ENCODE measurements around the gene HK2.

Gene HK2

DNA sequence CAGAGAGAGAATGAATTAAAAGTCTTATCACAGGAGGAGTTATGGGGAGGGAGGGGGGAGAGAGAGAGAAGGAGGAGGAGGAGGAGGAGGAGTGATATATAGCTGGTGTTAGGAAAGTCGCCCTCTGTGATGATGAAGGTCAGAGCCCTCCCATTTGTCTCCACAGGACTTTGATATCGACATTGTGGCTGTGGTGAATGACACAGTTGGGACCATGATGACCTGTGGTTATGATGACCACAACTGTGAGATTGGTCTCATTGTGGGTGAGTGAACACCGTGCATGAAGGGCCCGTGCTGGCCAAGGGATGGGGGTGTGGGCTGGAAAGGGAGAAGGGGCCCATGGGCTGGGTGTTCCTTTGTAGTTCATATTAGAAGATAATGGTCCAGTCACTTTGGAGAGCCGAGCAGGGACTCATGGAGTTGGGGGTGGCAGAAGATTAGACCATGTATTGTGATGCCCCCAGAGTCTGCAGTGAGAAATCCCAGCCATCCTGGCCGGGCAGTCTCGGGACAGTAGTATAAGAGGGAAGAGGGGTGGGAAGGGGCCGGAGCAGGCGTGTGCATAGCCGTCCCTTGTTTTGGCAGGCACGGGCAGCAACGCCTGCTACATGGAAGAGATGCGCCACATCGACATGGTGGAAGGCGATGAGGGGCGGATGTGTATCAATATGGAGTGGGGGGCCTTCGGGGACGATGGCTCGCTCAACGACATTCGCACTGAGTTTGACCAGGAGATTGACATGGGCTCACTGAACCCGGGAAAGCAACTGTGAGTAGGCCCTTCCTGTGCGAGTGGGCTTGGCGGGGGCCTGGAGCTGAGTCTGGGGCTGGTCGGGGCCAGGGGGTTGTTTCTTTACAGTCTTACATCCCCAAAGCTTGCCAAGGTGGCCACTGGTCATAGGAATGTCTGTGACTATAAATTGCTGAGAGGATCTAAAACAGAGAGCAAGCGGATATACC is 40.0 kb downstream of the HK2 start:
- Histone ChIP-seq H3K4me1 (ENCODE audit: control insufficient read depth in 2 of 2, insufficient read depth in 2 of 2, low read length in 2 of 2) (peaks cover 17 to 20% of the 10 kb centered on the region in 2 donors), H3K4me3 (ENCODE audit: low read length in 2 of 2) (no peak overlapping the region), H3K27me3 (ENCODE audit: control insufficient read depth in 2 of 2, insufficient read depth in 2 of 2, low read length in 2 of 2) (no peaks in the 10 kb centered on the region), H3K9ac (ENCODE audit: low read depth in 1 of 2, low read length in 2 of 2) (no peak overlapping the region), H3K9me3 (ENCODE audit: control insufficient read depth in 2 of 2, low read length in 2 of 2) (no peaks in the 10 kb centered on the region), H3K27ac (ENCODE audit: low read depth in 2 of 2, low read length in 2 of 2) (peak overlapping the region in 1 of 2 donors; percentile 48), H3K36me3 (ENCODE audit: control insufficient read depth in 2 of 2, insufficient read depth in 2 of 2, low read length in 2 of 2) (peaks cover 33 to 54% of the 10 kb centered on the region in 2 donors)

DNA sequence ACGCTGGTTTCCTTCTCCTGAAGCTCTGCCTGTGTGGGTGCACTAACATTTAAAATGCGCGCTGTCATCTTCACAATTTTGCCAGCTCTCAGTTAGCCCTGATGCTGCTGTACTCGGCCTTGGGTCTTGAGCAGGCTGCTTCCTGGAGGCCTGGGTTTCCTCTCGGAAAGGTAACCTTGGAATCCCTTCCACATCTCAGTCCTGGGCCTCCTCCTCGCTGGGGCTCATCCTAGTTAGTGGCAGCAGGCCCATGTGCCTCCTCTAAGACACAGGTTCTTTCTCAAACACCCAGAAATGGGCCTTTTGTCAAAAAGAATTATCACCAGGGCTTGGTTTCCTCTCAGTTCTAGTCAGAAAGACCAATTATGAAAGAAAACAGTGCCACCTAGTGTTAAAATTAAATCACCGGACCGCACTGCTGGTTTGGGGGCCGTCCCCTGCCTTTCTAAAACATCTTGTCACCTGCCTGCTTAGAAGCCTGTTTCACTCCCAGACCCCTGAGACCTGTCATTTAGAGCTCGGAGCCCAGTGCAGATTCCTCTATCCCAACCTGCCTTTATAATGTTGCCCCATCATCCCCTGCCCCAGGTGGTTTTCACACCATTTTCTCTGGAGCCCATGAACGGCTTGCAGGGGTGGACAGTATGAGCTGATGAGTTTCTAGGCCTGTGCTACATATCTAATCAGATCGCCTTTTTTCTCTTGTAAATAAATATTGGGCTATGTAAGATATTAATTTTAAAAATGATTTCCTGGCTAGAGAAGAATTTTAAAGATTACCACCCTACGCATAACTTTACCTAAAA is 42.4 kb downstream of the HK2 start:
- Histone ChIP-seq H3K4me3 (ENCODE audit: low read length in 2 of 2) (no peak overlapping the region), H3K4me1 (ENCODE audit: control insufficient read depth in 2 of 2, insufficient read depth in 2 of 2, low read length in 2 of 2) (peaks cover 0 to 2% of the 10 kb centered on the region in 2 donors), H3K9ac (ENCODE audit: low read depth in 1 of 2, low read length in 2 of 2) (no peak overlapping the region), H3K27me3 (ENCODE audit: control insufficient read depth in 2 of 2, insufficient read depth in 2 of 2, low read length in 2 of 2) (no peaks in the 10 kb centered on the region), H3K36me3 (ENCODE audit: control insufficient read depth in 2 of 2, insufficient read depth in 2 of 2, low read length in 2 of 2) (peaks cover 53 to 75% of the 10 kb centered on the region in 2 donors), H3K27ac (ENCODE audit: low read depth in 2 of 2, low read length in 2 of 2) (peak overlapping the region in 1 of 2 donors; percentile 28), H3K9me3 (ENCODE audit: control insufficient read depth in 2 of 2, low read length in 2 of 2) (no peaks in the 10 kb centered on the region)

DNA sequence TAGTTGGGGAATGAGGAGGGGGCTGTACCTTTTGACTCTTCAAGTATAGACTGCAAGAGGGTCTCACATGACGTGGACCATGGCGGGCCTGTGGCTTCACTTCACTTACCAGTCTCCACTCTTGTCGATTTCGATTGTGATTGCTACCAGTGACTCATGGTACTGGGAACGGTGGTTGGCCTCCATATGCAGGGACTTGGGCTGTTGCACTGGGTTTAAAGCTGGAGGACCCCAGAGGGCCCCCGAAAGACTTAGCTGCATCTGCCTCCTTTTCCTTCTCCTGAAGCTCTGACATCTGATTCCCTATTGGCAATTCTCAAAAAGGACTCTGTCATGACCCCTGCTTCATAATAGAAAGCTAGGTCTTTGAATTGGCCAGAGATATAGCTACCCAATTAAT is 43.4 kb downstream of the HK2 start:
- peaks cover 63 to 80% of the 10 kb centered on the region in 2 donors for H3K36me3 ChIP-seq (ENCODE audit: control insufficient read depth in 2 of 2, insufficient read depth in 2 of 2, low read length in 2 of 2)

DNA sequence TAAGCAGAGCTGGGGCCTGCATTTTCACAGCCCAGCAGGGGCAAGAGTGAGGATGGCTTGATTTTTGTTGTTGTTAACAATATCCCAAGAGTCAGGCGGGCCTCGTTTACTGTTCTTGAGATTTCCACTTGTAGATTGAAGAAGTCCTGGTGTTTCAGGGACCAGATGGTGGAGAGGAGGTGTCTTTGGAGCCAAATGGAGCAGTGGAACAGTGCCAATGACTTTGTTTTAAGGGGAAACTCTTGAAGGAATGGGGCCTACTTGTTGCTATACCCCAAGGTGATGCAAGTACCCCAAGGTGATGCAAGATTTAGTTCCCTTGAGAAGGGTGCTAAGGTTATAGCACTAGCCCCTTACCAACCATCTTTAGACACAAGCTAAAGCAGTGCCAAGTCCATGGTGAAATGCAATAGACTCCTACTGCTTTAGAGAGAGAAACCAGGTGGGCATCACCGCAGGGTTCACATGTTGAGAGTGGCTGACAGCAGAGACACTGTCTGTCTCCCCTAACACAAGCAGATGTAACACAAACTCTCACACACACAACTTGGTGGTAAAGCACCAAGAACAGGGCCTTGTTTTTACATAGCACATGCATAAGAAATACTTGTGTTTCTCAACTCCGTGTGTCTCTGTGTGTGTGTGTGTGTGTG is 44.0 kb downstream of the HK2 start:
- H3K36me3 ChIP-seq (ENCODE audit: control insufficient read depth in 2 of 2, insufficient read depth in 2 of 2, low read length in 2 of 2), result peaks cover 66 to 79% of the 10 kb centered on the region in 2 donors
- H3K9ac ChIP-seq (ENCODE audit: low read depth in 1 of 2, low read length in 2 of 2), result no peak overlapping the region
- H3K4me3 ChIP-seq (ENCODE audit: low read length in 2 of 2), result no peak overlapping the region
- H3K4me1 ChIP-seq (ENCODE audit: control insufficient read depth in 2 of 2, insufficient read depth in 2 of 2, low read length in 2 of 2), result peaks cover 0 to 2% of the 10 kb centered on the region in 2 donors
- no peaks in the 10 kb centered on the region for H3K9me3 ChIP-seq (ENCODE audit: control insufficient read depth in 2 of 2, low read length in 2 of 2)
- H3K27me3 ChIP-seq (ENCODE audit: control insufficient read depth in 2 of 2, insufficient read depth in 2 of 2, low read length in 2 of 2), result no peaks in the 10 kb centered on the region
- H3K27ac ChIP-seq (ENCODE audit: low read depth in 2 of 2, low read length in 2 of 2), result no peak overlapping the region

More for the DNA sequence above, 43.4 kb downstream of the HK2 start:
- Histone ChIP-seq H3K27me3 (ENCODE audit: control insufficient read depth in 2 of 2, insufficient read depth in 2 of 2, low read length in 2 of 2) (no peaks in the 10 kb centered on the region), H3K9ac (ENCODE audit: low read depth in 1 of 2, low read length in 2 of 2) (no peak overlapping the region), H3K27ac (ENCODE audit: low read depth in 2 of 2, low read length in 2 of 2) (no peak overlapping the region), H3K9me3 (ENCODE audit: control insufficient read depth in 2 of 2, low read length in 2 of 2) (no peaks in the 10 kb centered on the region), H3K4me3 (ENCODE audit: low read length in 2 of 2) (no peak overlapping the region), H3K4me1 (ENCODE audit: control insufficient read depth in 2 of 2, insufficient read depth in 2 of 2, low read length in 2 of 2) (peaks cover 0 to 2% of the 10 kb centered on the region in 2 donors)

DNA sequence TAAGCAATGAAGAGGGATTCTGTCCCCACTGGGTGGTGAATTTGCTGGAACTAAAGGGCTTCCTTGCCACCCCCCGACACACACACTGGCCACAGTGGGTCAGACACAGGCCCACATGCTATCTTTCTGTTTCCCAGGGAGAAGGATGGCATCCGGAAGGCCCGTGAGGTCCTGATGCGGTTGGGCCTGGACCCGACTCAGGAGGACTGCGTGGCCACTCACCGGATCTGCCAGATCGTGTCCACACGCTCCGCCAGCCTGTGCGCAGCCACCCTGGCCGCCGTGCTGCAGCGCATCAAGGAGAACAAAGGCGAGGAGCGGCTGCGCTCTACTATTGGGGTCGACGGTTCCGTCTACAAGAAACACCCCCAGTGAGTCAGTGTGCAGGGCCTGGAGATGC is 44.6 kb downstream of the HK2 start:
- Histone ChIP-seq H3K4me1 (ENCODE audit: control insufficient read depth in 2 of 2, insufficient read depth in 2 of 2, low read length in 2 of 2) (peaks cover 0 to 2% of the 10 kb centered on the region in 2 donors), H3K9ac (ENCODE audit: low read depth in 1 of 2, low read length in 2 of 2) (no peak overlapping the region), H3K4me3 (ENCODE audit: low read length in 2 of 2) (no peak overlapping the region), H3K36me3 (ENCODE audit: control insufficient read depth in 2 of 2, insufficient read depth in 2 of 2, low read length in 2 of 2) (peaks cover 70 to 81% of the 10 kb centered on the region in 2 donors), H3K9me3 (ENCODE audit: control insufficient read depth in 2 of 2, low read length in 2 of 2) (no peaks in the 10 kb centered on the region), H3K27me3 (ENCODE audit: control insufficient read depth in 2 of 2, insufficient read depth in 2 of 2, low read length in 2 of 2) (no peaks in the 10 kb centered on the region), H3K27ac (ENCODE audit: low read depth in 2 of 2, low read length in 2 of 2) (no peak overlapping the region)

DNA sequence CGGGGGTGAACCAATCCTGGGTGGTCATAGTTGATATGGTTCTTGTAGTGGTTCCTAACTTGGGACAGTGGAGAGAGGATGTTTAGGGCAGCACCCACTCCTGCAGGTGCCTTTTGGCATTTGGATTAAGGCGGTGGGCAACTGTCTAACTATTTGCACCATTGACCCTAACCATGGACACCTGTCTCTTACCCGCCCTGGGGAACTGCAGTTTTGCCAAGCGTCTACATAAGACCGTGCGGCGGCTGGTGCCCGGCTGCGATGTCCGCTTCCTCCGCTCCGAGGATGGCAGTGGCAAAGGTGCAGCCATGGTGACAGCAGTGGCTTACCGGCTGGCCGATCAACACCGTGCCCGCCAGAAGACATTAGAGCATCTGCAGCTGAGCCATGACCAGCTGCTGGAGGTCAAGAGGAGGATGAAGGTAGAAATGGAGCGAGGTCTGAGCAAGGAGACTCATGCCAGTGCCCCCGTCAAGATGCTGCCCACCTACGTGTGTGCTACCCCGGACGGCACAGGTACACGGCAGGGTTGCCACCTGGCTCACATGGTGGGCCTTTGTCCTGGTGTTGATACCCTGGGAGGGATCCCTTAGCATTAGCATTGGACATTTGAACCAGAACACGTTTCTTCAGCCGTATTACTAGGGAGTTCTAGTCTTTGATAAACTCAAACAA is 46.3 kb downstream of the HK2 start:
- H3K9me3 ChIP-seq (ENCODE audit: control insufficient read depth in 2 of 2, low read length in 2 of 2), result no peaks in the 10 kb centered on the region
- peaks cover 77 to 82% of the 10 kb centered on the region in 2 donors for H3K36me3 ChIP-seq (ENCODE audit: control insufficient read depth in 2 of 2, insufficient read depth in 2 of 2, low read length in 2 of 2)
- peaks cover 2% of the 10 kb centered on the region in 2 donors for H3K4me1 ChIP-seq (ENCODE audit: control insufficient read depth in 2 of 2, insufficient read depth in 2 of 2, low read length in 2 of 2)
- no peak overlapping the region for H3K4me3 ChIP-seq (ENCODE audit: low read length in 2 of 2)
- H3K9ac ChIP-seq (ENCODE audit: low read depth in 1 of 2, low read length in 2 of 2), result no peak overlapping the region
- no peak overlapping the region for H3K27ac ChIP-seq (ENCODE audit: low read depth in 2 of 2, low read length in 2 of 2)
- no peaks in the 10 kb centered on the region for H3K27me3 ChIP-seq (ENCODE audit: control insufficient read depth in 2 of 2, insufficient read depth in 2 of 2, low read length in 2 of 2)

DNA sequence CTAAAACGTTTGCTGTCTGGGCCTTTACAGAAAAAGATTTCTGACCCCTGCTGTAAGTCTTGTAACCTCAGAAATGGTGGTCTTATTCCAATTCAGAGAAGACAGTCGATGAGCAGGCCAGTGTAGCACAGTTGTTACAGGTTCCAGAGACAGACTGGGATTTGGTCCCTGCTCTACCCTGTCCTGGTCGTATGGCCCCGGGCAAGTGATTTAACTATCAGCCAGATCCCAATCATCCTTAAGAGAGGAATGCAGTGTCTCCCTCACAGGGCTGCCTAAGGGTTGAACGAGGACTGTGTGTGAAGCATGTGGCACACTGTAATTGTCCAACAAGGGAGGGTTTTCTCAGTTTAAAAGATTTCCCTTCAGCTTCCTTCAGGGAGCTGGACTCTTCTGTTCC is 47.2 kb downstream of the HK2 start:
- Histone ChIP-seq H3K27ac (ENCODE audit: low read depth in 2 of 2, low read length in 2 of 2) (no peak overlapping the region), H3K4me1 (ENCODE audit: control insufficient read depth in 2 of 2, insufficient read depth in 2 of 2, low read length in 2 of 2) (peaks cover 0 to 2% of the 10 kb centered on the region in 2 donors), H3K4me3 (ENCODE audit: low read length in 2 of 2) (no peak overlapping the region), H3K27me3 (ENCODE audit: control insufficient read depth in 2 of 2, insufficient read depth in 2 of 2, low read length in 2 of 2) (no peaks in the 10 kb centered on the region), H3K9ac (ENCODE audit: low read depth in 1 of 2, low read length in 2 of 2) (no peak overlapping the region), H3K9me3 (ENCODE audit: control insufficient read depth in 2 of 2, low read length in 2 of 2) (no peaks in the 10 kb centered on the region), H3K36me3 (ENCODE audit: control insufficient read depth in 2 of 2, insufficient read depth in 2 of 2, low read length in 2 of 2) (peaks cover 85 to 90% of the 10 kb centered on the region in 2 donors)

DNA sequence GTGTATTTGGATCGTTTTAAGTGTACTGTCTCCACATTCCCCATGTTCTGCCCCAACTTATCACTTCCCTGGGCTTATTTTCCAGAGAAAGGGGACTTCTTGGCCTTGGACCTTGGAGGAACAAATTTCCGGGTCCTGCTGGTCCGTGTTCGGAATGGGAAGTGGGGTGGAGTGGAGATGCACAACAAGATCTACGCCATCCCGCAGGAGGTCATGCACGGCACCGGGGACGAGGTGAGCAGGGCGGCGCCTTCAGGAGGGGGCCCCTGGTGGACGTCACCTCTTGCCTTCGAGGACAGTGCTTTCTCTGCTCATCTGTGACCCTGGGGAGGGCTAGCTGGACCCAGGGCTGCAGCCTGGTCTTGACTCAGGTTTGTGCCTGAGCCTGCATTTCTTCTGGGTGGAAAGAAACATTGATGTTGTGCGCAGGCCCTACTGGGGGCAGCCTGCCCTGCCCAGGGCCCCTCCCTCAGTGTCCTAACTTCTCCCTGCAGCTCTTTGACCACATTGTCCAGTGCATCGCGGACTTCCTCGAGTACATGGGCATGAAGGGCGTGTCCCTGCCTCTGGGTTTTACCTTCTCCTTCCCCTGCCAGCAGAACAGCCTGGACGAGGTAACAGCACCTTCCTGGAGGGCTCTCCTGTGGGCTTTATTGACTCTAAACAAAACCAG is 47.8 kb downstream of the HK2 start:
- Histone ChIP-seq H3K27ac (ENCODE audit: low read depth in 2 of 2, low read length in 2 of 2) (no peak overlapping the region), H3K4me1 (ENCODE audit: control insufficient read depth in 2 of 2, insufficient read depth in 2 of 2, low read length in 2 of 2) (peaks cover 0 to 2% of the 10 kb centered on the region in 2 donors), H3K9ac (ENCODE audit: low read depth in 1 of 2, low read length in 2 of 2) (no peak overlapping the region), H3K9me3 (ENCODE audit: control insufficient read depth in 2 of 2, low read length in 2 of 2) (no peaks in the 10 kb centered on the region), H3K36me3 (ENCODE audit: control insufficient read depth in 2 of 2, insufficient read depth in 2 of 2, low read length in 2 of 2) (peaks cover 90 to 92% of the 10 kb centered on the region in 2 donors), H3K4me3 (ENCODE audit: low read length in 2 of 2) (no peak overlapping the region), H3K27me3 (ENCODE audit: control insufficient read depth in 2 of 2, insufficient read depth in 2 of 2, low read length in 2 of 2) (no peaks in the 10 kb centered on the region)

DNA sequence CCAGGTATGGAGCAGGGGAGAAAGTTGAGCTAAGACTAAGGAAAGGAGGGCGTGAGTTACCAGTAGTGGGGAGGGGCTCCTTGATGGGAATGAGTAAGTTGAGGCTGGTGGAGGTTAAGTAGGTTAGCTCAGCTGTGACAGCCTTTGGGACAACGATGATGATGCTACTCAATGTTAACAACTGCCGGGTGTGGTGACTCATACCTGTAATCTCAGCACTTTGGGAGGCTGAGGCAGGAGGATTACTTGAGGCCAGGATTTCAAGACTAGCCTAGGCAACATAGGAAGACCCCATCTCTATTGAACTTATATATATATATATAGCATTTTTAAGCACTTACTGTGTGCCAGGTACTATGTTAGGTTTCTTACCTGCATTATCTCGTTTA is 48.4 kb downstream of the HK2 start:
- H3K9ac ChIP-seq (ENCODE audit: low read depth in 1 of 2, low read length in 2 of 2), result no peak overlapping the region
- peaks cover 0 to 2% of the 10 kb centered on the region in 2 donors for H3K4me1 ChIP-seq (ENCODE audit: control insufficient read depth in 2 of 2, insufficient read depth in 2 of 2, low read length in 2 of 2)
- no peaks in the 10 kb centered on the region for H3K9me3 ChIP-seq (ENCODE audit: control insufficient read depth in 2 of 2, low read length in 2 of 2)
- H3K27me3 ChIP-seq (ENCODE audit: control insufficient read depth in 2 of 2, insufficient read depth in 2 of 2, low read length in 2 of 2), result no peaks in the 10 kb centered on the region
- H3K4me3 ChIP-seq (ENCODE audit: low read length in 2 of 2), result no peak overlapping the region
- peaks cover 90 to 92% of the 10 kb centered on the region in 2 donors for H3K36me3 ChIP-seq (ENCODE audit: control insufficient read depth in 2 of 2, insufficient read depth in 2 of 2, low read length in 2 of 2)
- H3K27ac ChIP-seq (ENCODE audit: low read depth in 2 of 2, low read length in 2 of 2), result no peak overlapping the region
